Erythroblast (primary cell): ENCODE results near the gene CNGA4.

ENCODE experiments used
- GATA1 ChIP-seq: IDR thresholded peaks from 2 replicates; pipeline ENCODE4 v1.6.1; 2011; ENCODE audit warnings: low read depth, mild to moderate bottlenecking, control low read depth, low read length, moderate library complexity
- POLR2A ChIP-seq: IDR thresholded peaks from 2 replicates; pipeline ENCODE4 v1.6.1; 2011; ENCODE audit warnings: mild to moderate bottlenecking, low read length

DNA sequence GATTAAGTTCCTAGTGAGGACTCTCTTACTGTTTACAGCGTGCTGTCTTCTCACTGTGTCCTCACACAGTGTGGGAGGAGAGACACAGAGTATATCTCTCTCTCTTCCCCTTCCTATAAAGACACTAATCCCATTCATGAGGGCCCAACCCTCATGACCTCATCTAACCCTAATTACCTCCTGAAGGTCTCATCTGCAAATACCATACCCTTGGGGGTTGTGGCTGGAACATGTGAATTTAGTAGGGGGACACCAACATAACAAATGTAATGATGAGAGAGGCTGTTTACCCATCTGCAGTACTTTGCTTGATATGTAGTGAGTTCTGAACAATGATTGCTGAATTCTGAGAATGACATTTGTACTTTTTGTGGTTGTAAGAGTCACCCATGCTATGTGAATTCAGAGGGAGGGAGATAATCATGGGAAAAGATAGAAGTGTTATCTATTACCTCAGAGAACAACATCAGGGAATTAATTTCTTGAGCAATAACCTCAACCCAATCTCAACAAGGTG is 44.8 kb upstream of the CNGA4 start:
- TF ChIP-seq POLR2A: no peak
- no peak for TF ChIP-seq GATA1
